T-helper 2 cell (primary cell): ENCODE measurements around the gene GRM8.
"Not testable (repeated sequence)": the region's sequence is repeated elsewhere in the genome, so short reads cannot be mapped to it uniquely, and the experiment has no call there.

Experiments used
- DNase-seq, 5 experiments: peaks; one replicate each; pipeline versions ENCODE4 v3.0.0 to v3.0.0-alpha.2; 2012 to 2022

Gene GRM8

GRCh38 chr7:127029823-127030222 lies 222.9 kb downstream of the GRM8 start:
- no peak for DNase-seq

GRCh38 chr7:127021857-127022256 lies 230.9 kb downstream of the GRM8 start:
- DNase-seq: no peak

DNA sequence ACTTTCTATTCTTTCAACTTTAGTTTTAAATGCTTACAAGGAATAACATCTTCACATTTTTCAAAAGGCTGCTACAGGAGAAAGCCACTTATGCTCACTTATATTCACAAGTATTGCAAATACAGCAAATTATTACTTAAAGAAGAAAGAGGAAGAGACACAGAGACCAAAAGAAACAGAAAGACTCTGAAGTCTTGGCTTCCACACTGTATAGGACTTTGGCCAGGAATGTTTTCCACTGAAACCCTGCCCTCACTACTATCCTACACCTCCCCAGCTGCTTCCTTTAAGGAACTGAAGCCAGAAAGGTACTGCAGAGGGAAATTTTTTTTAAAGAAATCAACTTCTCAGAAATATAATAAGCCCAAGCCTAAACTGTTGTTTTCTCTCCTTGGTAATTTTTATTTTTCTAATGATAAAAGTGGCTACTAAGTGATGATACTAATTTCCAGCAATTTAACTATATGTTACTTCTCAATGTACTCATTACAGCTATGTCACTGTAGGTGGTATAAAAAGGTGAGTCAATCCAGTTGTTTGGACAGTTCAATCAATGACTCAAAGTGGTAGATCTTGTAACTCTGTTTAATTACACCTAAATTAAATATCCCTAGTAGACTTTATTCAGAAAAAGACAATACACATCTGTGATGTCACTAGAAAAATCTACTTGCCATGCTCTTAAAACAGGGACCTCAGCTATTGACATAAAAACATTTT lies 231.6 kb downstream of the GRM8 start:
- no peak for DNase-seq

DNA sequence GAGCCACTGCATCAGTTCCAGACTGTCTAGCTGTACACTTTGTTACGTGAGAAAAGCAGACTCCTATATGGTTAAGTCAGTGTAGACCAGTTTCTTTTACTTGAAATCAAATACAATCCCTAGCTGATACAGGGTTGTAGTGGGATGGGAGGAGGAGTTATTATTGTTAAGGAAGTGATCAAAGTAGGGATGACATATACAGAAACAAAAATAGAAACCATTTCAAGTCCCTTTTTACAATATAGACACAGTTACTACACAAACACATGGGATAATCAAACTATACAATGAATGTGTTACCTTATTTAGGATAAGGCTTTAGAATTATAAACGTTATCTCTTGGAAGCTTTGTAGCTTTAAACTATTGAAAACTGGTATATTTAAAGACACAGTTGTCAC lies 233.9 kb downstream of the GRM8 start:
- no peak for DNase-seq

- DNase-seq: no peak
These were observed 235.5 kb downstream of the GRM8 start for GRCh38 chr7:127017196-127017595.

GRCh38 chr7:127000725-127001124 lies 252.0 kb downstream of the GRM8 start:
- no peak for DNase-seq

DNA sequence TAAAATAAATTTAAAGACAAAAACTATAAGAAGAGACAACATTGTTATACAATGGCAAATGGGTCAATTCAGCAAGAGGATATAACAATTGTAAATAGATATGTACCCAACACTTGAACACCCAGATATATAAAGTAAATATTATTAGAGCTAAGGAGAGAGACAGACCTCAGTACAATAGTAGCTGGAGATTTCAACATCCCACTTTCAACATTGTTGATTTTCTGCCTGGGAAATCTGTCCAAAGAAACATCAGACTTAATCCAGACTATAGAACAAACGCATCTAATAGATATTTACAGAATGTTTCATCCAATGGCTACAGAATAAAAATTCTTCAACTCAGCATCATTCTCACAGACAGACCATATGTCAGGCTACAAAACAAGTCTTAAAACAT lies 256.1 kb downstream of the GRM8 start:
- no peak for DNase-seq

DNA sequence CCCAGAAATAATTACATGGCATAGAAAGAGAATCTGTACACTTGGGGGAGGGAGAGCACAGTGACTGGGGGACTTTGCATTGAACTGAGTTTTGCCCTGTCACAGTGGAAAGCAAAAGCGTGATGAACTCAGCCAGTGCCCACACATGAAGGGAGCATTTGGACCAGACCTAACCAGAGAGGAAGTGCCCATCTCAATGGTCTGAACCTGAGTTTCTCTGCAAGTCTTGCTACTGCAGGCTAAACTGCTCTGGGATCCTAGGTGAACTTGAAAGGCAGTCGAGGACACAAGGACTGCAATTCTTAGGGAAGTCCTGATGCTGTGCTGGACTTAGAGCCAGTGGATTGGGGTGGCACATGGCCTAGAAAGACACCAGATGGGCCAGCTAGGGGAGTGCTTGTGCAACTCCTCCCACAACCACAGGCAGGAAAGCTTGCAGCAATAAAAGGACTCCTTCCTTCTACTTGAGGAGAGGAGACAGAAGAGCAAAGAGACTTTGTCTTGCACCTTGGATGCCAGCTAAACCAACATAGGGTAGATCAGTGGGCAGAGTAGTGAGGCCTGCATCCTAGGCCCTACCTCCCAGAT lies 259.0 kb downstream of the GRM8 start:
- DNase-seq: no peak

DNA sequence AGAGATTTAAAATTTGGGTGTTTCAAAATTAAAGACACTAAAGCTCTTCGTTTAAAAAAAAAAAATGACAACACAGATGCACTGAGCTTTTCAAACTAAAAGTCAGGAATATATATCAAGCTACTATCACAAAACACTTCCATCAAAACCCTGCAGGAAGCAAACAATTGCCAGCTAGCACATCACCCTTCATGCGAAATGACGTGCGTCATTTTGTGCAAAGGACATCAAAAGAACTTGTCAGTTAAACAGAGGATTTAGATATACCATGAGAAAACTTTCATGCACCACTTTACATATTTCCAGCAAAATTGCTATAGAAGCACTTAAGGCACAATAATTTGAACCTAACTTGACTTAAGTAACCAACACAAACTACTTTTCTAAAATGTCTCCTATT lies 264.7 kb downstream of the GRM8 start:
- DNase-seq: no peak

DNA sequence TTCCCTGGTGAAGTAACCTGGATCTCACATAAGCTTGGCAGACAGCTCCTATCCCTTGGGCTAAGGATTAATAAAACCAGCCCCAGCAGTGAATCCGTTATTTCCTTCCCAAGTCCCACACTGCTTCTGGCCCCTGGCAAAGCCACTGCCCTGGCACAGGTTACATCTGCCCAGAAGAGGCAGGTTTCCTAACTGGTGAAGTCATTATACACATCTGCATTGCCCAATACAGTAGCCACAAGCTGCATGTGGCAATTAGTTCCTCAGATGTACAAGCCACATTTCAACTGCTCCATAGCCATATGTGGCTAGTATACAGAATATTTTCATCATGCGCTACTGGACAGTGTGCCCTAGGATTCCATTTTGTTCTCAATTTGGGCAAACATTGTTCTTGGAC lies 273.0 kb downstream of the GRM8 start:
- no peak for DNase-seq

GRCh38 chr7:126978865-126979264 lies 273.9 kb downstream of the GRM8 start:
- no peak for DNase-seq

GRCh38 chr7:126973066-126973465 lies 279.7 kb downstream of the GRM8 start:
- DNase-seq: no peak

DNA sequence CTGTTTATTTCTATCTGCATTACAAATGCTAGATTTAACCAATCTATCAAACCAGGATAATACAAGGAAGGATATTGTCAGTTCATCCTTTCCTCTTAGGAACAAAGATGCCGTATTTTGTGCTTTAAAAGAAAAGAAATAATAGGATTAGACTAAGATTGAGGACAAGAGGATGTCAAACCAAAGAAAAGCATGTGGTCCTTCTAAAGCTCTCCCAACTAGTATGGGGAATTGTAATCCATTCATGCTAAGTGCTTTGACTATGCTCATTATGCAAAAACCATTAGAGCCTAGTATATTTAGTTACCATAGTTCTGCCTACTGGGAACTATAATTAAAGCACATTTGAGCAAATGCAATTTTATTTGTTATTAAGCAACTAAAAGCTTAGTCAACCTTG lies 280.2 kb downstream of the GRM8 start:
- DNase-seq: no peak

GRCh38 chr7:126959649-126960048 lies 293.1 kb downstream of the GRM8 start:
- no peak for DNase-seq

- no peak for DNase-seq
These were observed 294.4 kb downstream of the GRM8 start for GRCh38 chr7:126958367-126958766.

- DNase-seq: no peak
These were observed 295.3 kb downstream of the GRM8 start for GRCh38 chr7:126957443-126957842.

DNA sequence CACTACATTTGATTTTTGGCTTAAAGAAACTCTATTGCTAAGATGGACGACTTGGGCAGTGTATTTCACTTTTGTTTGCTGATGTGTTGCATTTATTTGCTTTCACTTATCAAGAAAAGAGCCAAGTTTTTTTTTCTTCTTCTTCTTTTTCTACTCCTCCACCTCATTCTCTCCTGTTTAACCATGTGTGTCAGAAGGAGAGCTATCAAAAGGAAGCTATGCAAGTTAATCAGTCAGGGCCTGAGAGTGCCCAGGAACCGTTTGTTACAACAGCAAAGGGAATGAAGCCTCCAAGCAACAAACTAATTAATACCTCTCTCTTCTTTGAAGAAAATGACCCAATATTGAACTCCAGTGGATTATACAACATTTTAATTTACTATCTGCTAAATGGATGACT lies 299.3 kb downstream of the GRM8 start:
- no peak for DNase-seq

GRCh38 chr7:126948664-126949063 lies 304.1 kb downstream of the GRM8 start:
- no peak for DNase-seq

GRCh38 chr7:126940723-126941307 lies 311.9 kb downstream of the GRM8 start:
- DNase-seq: no peak

DNA sequence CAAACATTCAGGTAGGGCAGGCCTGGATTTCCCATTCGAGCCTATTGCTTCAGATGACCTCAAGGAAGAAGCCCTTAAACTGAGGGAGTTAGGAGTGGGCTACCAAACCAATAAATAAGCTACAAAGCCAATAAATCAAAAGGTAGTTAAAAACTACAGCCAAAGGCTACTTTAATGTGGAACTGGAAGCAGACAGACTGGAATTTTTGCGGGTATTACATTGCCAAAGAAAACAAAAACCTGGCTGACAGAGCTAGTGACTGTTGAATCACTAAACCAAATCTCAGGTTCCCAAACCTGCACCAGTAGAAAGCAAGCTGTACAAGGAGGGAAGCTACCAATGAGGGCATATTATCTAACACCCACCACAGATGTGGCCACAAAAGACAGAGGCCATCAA lies 315.6 kb downstream of the GRM8 start:
- no peak for DNase-seq

GRCh38 chr7:126931581-126931980 lies 321.2 kb downstream of the GRM8 start:
- no peak for DNase-seq

DNA sequence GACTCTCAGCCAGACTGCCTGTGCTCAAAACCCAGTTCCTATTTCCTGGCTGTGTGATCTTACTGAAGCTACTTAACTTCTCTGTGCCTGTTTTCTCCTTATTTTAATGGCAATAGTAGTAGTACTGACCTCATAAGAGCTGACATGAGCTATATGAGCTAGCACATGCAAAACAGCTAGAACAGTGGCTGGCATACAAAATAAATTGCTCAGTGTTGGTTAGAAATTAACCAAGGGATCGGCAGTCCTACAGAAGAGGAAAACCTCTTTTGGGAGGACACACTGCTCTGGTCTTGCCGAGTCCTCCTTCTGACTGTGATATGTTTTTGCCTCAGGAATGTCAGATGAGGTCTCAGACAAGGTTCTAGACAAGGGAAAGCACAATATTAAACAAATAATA lies 322.6 kb downstream of the GRM8 start:
- no peak for DNase-seq

GRCh38 chr7:126924477-126924876 lies 328.3 kb downstream of the GRM8 start:
- no peak for DNase-seq

- not testable (repeated sequence) for DNase-seq
These were observed 341.1 kb downstream of the GRM8 start for GRCh38 chr7:126911627-126912026.

DNA sequence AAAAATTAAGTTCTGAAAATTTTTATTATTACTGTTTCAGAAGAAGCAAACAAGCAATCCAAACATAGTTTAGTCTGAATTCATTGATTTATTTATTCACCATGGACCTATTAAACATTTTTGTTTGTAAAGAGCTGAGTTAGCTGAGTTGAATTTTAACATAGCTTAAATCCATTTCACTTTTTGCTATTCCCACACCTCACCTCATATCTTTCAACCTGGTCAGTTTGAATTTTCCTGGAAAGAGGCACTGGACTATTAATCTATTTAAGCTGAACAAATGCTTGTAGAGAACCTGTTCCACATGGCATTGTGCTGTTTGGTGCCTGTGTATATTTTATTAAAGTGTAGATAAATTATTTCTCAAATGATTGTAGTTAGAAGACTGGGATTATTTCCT lies 344.2 kb downstream of the GRM8 start:
- not testable (repeated sequence) for DNase-seq
